Liver (tissue), 9 donors: ENCODE measurements around the gene S100A12. TPM values are rescaled to one million over a fixed set of nuclear protein-coding genes. Genes with fewer than 3 reads are reported as not detected.
A peak's percentile ranks its signal among the peaks of the same experiment; 100 is the strongest.

Experiments
- DNase-seq: peaks from one replicate; pipeline ENCODE4 v3.0.0-alpha.2; 2017; ENCODE audit warnings: low spot score
- H3K27ac ChIP-seq, 2 donors: one replicate each; pipeline ENCODE4 v1.7.0; 2013; ENCODE audit warnings: inconsistent platforms in 2 of 2, low read length in 2 of 2, control low read depth in 1 of 2, low read depth in 1 of 2, mild to moderate bottlenecking in 1 of 2
- H3K27me3 ChIP-seq, 4 donors: one replicate each; pipeline versions ENCODE4 v1.6.1 to v1.7.0; 2013; ENCODE audit warnings: low read length in 3 of 4, inconsistent platforms in 1 of 4, mild to moderate bottlenecking in 1 of 4, moderate library complexity in 1 of 4; ENCODE audit not compliant: control insufficient read depth in 4 of 4, insufficient read depth in 4 of 4
- H3K36me3 ChIP-seq, 4 donors: one replicate each; pipeline versions ENCODE4 v1.6.1 to v1.7.0; 2013; ENCODE audit warnings: low read length in 3 of 4, mild to moderate bottlenecking in 3 of 4, low read depth in 1 of 4, moderate library complexity in 1 of 4; ENCODE audit not compliant: control insufficient read depth in 4 of 4, insufficient read depth in 3 of 4
- H3K4me1 ChIP-seq, 4 donors: one replicate each; pipeline versions ENCODE4 v1.6.1 to v1.7.0; 2013; ENCODE audit warnings: low read length in 3 of 4, mild to moderate bottlenecking in 3 of 4, moderate library complexity in 1 of 4; ENCODE audit not compliant: control insufficient read depth in 4 of 4, insufficient read depth in 4 of 4
- H3K4me3 ChIP-seq, 3 donors: one replicate each; pipeline versions ENCODE4 v1.6.1 to v1.7.0; 2013; ENCODE audit warnings: low read length in 3 of 3, control low read depth in 1 of 3, low read depth in 1 of 3, mild to moderate bottlenecking in 1 of 3
- H3K9ac ChIP-seq, 2 donors: one replicate each; pipeline ENCODE4 v1.7.0; 2013; ENCODE audit warnings: low read length in 2 of 2, mild to moderate bottlenecking in 2 of 2, moderate library complexity in 2 of 2, control low read depth in 1 of 2, low read depth in 1 of 2
- H3K9me3 ChIP-seq, 4 donors: one replicate each; pipeline versions ENCODE4 v1.6.1 to v1.7.0; 2013; ENCODE audit warnings: low read length in 3 of 4; ENCODE audit not compliant: control insufficient read depth in 4 of 4
- ATF3 ChIP-seq: IDR thresholded peaks from 2 replicates; pipeline ENCODE4 v1.6.1; 2016; ENCODE audit warnings: antibody characterized with exemption
- CTCF ChIP-seq: fragments of 150-350 bp; IDR thresholded peaks from 2 replicates; pipeline ENCODE4 v1.5.1; 2017; ENCODE audit warnings: improper control_type of control experiment, low read depth, low read length; ENCODE audit not compliant: missing input control
- EGR1 ChIP-seq, 2 donors: IDR thresholded peaks; 2 replicates each; pipeline ENCODE4 v1.6.1; 2016 to 2018; ENCODE audit warnings: antibody characterized with exemption in 2 of 2, low read depth in 2 of 2
- FOXA1 ChIP-seq: IDR thresholded peaks from 2 replicates; pipeline ENCODE4 v1.6.1; 2016; ENCODE audit warnings: antibody characterized with exemption
- FOXA2 ChIP-seq: IDR thresholded peaks from 2 replicates; pipeline ENCODE4 v1.6.1; 2016; ENCODE audit warnings: antibody characterized with exemption
- GABPA ChIP-seq, 2 donors: IDR thresholded peaks in 1 of 2; conservative IDR thresholded peaks in 1 of 2; 2 replicates each; pipeline ENCODE4 v1.6.1; 2016; ENCODE audit warnings: antibody characterized with exemption in 2 of 2, mild to moderate bottlenecking in 1 of 2, moderate library complexity in 1 of 2
- HNF4A ChIP-seq, 2 donors: conservative IDR thresholded peaks; 2 replicates each; pipeline ENCODE4 v1.6.1; 2016; ENCODE audit warnings: antibody characterized with exemption in 2 of 2, mild to moderate bottlenecking in 2 of 2
- HNF4G ChIP-seq: IDR thresholded peaks from 2 replicates; pipeline ENCODE4 v1.6.1; 2016; ENCODE audit warnings: antibody characterized with exemption
- JUND ChIP-seq, 2 donors: IDR thresholded peaks; 2 replicates each; pipeline ENCODE4 v1.6.1; 2016; ENCODE audit warnings: antibody characterized with exemption in 2 of 2
- MAX ChIP-seq: IDR thresholded peaks from 2 replicates; pipeline ENCODE4 v1.6.1; 2016; ENCODE audit warnings: antibody characterized with exemption
- NR2F2 ChIP-seq: IDR thresholded peaks from 2 replicates; pipeline ENCODE4 v1.6.1; 2016; ENCODE audit warnings: antibody characterized with exemption
- RAD21 ChIP-seq, 2 donors: IDR thresholded peaks; 2 replicates each; pipeline ENCODE4 v1.6.1; 2016; ENCODE audit warnings: antibody characterized with exemption in 2 of 2, mild to moderate bottlenecking in 2 of 2
- REST ChIP-seq: IDR thresholded peaks from 2 replicates; pipeline ENCODE4 v1.6.1; 2016; ENCODE audit warnings: antibody characterized with exemption, mild to moderate bottlenecking
- RXRA ChIP-seq, 2 donors: IDR thresholded peaks; 2 replicates each; pipeline ENCODE4 v1.6.1; 2017 to 2018; ENCODE audit warnings: antibody characterized with exemption in 2 of 2, mild to moderate bottlenecking in 1 of 2
- SP1 ChIP-seq: IDR thresholded peaks from 2 replicates; pipeline ENCODE4 v1.6.1; 2018; ENCODE audit warnings: antibody characterized with exemption, mild to moderate bottlenecking
- TAF1 ChIP-seq: conservative IDR thresholded peaks from 2 replicates; pipeline ENCODE4 v1.6.1; 2016; ENCODE audit warnings: antibody characterized with exemption, mild to moderate bottlenecking
- YY1 ChIP-seq: IDR thresholded peaks from 2 replicates; pipeline ENCODE4 v1.6.1; 2016; ENCODE audit warnings: antibody characterized with exemption, mild to moderate bottlenecking
- ZBTB33 ChIP-seq: IDR thresholded peaks from 2 replicates; pipeline ENCODE4 v1.6.1; 2016; ENCODE audit warnings: antibody characterized with exemption
- WGBS: extraction: QIAGEN DNeasy Blood & Tissue Kit; methylation state at CpG from one replicate; pipeline ENCODE4 v1.1.7; 2013; 5-methylcytosine and 5-hydroxymethylcytosine counted together
- polyA plus RNA-seq, 2 donors: library from polyadenylated mRNA; stranded (reverse) in 1 of 2; unstranded in 1 of 2; fragments of 200-250 nt in 1 of 2; fragments of >200 nt in 1 of 2; fragmentation: Nextera tagmentation in 1 of 2; extraction: Ambion mirVana in 1 of 2; gene quantifications; one replicate each; pipeline versions ENCODE4 v1.2.1 to v1.2.3, GENCODE V29; 2013 to 2015
- total RNA-seq, 2 donors: library from RNA; depleted of rRNA; stranded (reverse); fragments of >200 nt; gene quantifications; one replicate each; pipeline ENCODE4 v1.2.3, GENCODE V29; 2014
- donor health status: healthy.
- donor health status: healthy.
- donor health status: healthy.
- donor health status: healthy.
- donor health status: healthy.

The S100A12 gene
- total and polyA plus RNA-seq, 4 donors = 3.3 to 35.2 (median 12.1) TPM

GRCh38 chr1:153401461-153401860 lies 26.0 kb upstream of the S100A12 start (continued):
- no peak for TF ChIP-seq NR2F2
- no peak for TF ChIP-seq HNF4A (conservative IDR thresholded peaks at IDR 0.05)
- no peak for TF ChIP-seq FOXA2
- no peak for TF ChIP-seq MAX
- no peak for TF ChIP-seq FOXA1
- no peak for TF ChIP-seq RAD21 (IDR thresholded peaks at IDR 0.05)
- no peak for TF ChIP-seq HNF4G
- TF ChIP-seq YY1 = no peak
- no peak for TF ChIP-seq ATF3
- TF ChIP-seq JUND (IDR thresholded peaks at IDR 0.05) = no peak
- no peak for TF ChIP-seq SP1

GRCh38 chr1:153400244-153400643 lies 24.8 kb upstream of the S100A12 start:
- WGBS = 65% methylated on average over 5 of the region's 5 CpGs
- TF ChIP-seq JUND (IDR thresholded peaks at IDR 0.05) (no peak), FOXA2 (no peak), YY1 (no peak), NR2F2 (no peak), RXRA (IDR thresholded peaks at IDR 0.05) (no peak), ZBTB33 (no peak), REST (no peak), FOXA1 (no peak), HNF4G (no peak), SP1 (no peak), GABPA (IDR thresholded peaks at IDR 0.05 in 1 of 2, conservative IDR thresholded peaks at IDR 0.05 in 1 of 2) (no peak), ATF3 (no peak), RAD21 (IDR thresholded peaks at IDR 0.05) (no peak), TAF1 (no peak), EGR1 (IDR thresholded peaks at IDR 0.05; ENCODE audit: low read depth in 2 of 2) (no peak), MAX (no peak), CTCF (no peak), HNF4A (conservative IDR thresholded peaks at IDR 0.05) (no peak)
- Histone ChIP-seq H3K9ac (no peak overlapping the region), H3K4me1 (no peaks in the 10 kb centered on the region), H3K27ac (no peak overlapping the region), H3K9me3 (no peaks in the 10 kb centered on the region), H3K27me3 (no peaks in the 10 kb centered on the region), H3K36me3 (no peaks in the 10 kb centered on the region), H3K4me3 (no peak overlapping the region)
- peak; percentile 30 for DNase-seq
